Activated naive CD8-positive, alpha-beta T cell treated with anti-CD3 and anti-CD28 coated beads, Interleukin-2, amount 50 U/mL, for 16 hours (primary cell): ENCODE results near the gene GALNTL6.
"Not testable (repeated sequence)": the region's sequence is repeated elsewhere in the genome, so short reads cannot be mapped to it uniquely, and the experiment has no call there.

Source experiments
- DNase-seq: peaks from one replicate; pipeline ENCODE4 v3.0.0-alpha.2; 2020; ENCODE audit warnings: low read depth, low spot score

GALNTL6 gene

GRCh38 chr4:172938072-172938829 lies 1125.0 kb downstream of the GALNTL6 start:
- no peak for DNase-seq

- DNase-seq, result no peak
Measured at GRCh38 chr4:172938870-172939269, 1125.7 kb downstream of the GALNTL6 start.

GRCh38 chr4:172942840-172943239 lies 1129.6 kb downstream of the GALNTL6 start:
- no peak for DNase-seq

- no peak for DNase-seq
Measured at GRCh38 chr4:172945611-172946010, 1132.4 kb downstream of the GALNTL6 start.

GRCh38 chr4:172946503-172946902 lies 1133.3 kb downstream of the GALNTL6 start:
- DNase-seq, result no peak

GRCh38 chr4:172947594-172947993 lies 1134.4 kb downstream of the GALNTL6 start:
- no peak for DNase-seq

GRCh38 chr4:172950990-172951389 lies 1137.8 kb downstream of the GALNTL6 start:
- no peak for DNase-seq

- DNase-seq, result no peak
Measured at GRCh38 chr4:172951679-172952451, 1138.7 kb downstream of the GALNTL6 start.

- no peak for DNase-seq
Measured at GRCh38 chr4:172953896-172954568, 1140.8 kb downstream of the GALNTL6 start.

GRCh38 chr4:172956340-172956739 lies 1143.1 kb downstream of the GALNTL6 start:
- DNase-seq, result not testable (repeated sequence)

GRCh38 chr4:172957216-172957615 lies 1144.0 kb downstream of the GALNTL6 start:
- DNase-seq, result no peak

GRCh38 chr4:172962564-172963353 lies 1149.6 kb downstream of the GALNTL6 start:
- DNase-seq, result no peak

- DNase-seq, result no peak
Measured at GRCh38 chr4:172963498-172964294, 1150.5 kb downstream of the GALNTL6 start.

- not testable (repeated sequence) for DNase-seq
Measured at GRCh38 chr4:172970189-172970588, 1157.0 kb downstream of the GALNTL6 start.

- DNase-seq, result no peak
Measured at GRCh38 chr4:172974586-172974985, 1161.4 kb downstream of the GALNTL6 start.

GRCh38 chr4:172975651-172976229 lies 1162.5 kb downstream of the GALNTL6 start:
- DNase-seq, result no peak

- not testable (repeated sequence) for DNase-seq
Measured at GRCh38 chr4:172977491-172978041, 1164.4 kb downstream of the GALNTL6 start.

- DNase-seq, result no peak
Measured at GRCh38 chr4:172978848-172979247, 1165.6 kb downstream of the GALNTL6 start.

- no peak for DNase-seq
Measured at GRCh38 chr4:172979332-172979731, 1166.1 kb downstream of the GALNTL6 start.

- no peak for DNase-seq
Measured at GRCh38 chr4:172980219-172980618, 1167.0 kb downstream of the GALNTL6 start.
